GM23338 (cell line): ENCODE data around the gene STPG1. TPM values are rescaled to one million over a fixed set of nuclear protein-coding genes. Genes with fewer than 3 reads are reported as not detected.

Experiments
- ATAC-seq: fragments of 200-7000 bp; cut with Tn5 transposase; 3 replicates; pipeline ENCODE4 v1.9.1; 2020
- DNase-seq: peaks from one replicate; pipeline ENCODE4 v3.0.0-alpha.2; 2015; ENCODE audit warnings: low spot score
- H2AFZ ChIP-seq: fragments of 200-600 bp; sonication (generic); 2 replicates; pipeline ENCODE4 v1.8.0; 2016; ENCODE audit warnings: antibody characterized with exemption, mild to moderate bottlenecking, moderate library complexity
- H3F3A ChIP-seq: fragments of 200-600 bp; sonication (generic); replicated peaks from 2 replicates; pipeline ENCODE4 v1.8.0; 2017; ENCODE audit warnings: antibody characterized with exemption, mixed run types, low read depth
- H3K27ac ChIP-seq: fragments of 200-600 bp; sonication (generic); 2 replicates; pipeline ENCODE4 v1.6.1; 2016; ENCODE audit warnings: low read depth
- H3K27me3 ChIP-seq: fragments of 200-600 bp; sonication (generic); 2 replicates; pipeline ENCODE4 v1.8.0; 2016; ENCODE audit warnings: mild to moderate bottlenecking, mixed run types, moderate library complexity; ENCODE audit not compliant: insufficient read depth
- H3K36me3 ChIP-seq: fragments of 200-600 bp; sonication (generic); 2 replicates; pipeline ENCODE4 v1.8.0; 2016; ENCODE audit warnings: mild to moderate bottlenecking; ENCODE audit not compliant: insufficient read depth
- H3K4me1 ChIP-seq: fragments of 200-600 bp; sonication (generic); 2 replicates; pipeline ENCODE4 v1.8.0; 2016; ENCODE audit warnings: mild to moderate bottlenecking, moderate library complexity; ENCODE audit not compliant: insufficient read depth
- H3K4me2 ChIP-seq: fragments of 200-600 bp; sonication (generic); 2 replicates; pipeline ENCODE4 v1.7.1; 2017; ENCODE audit warnings: mixed run types
- H3K4me3 ChIP-seq: fragments of 200-600 bp; sonication (generic); 2 replicates; pipeline ENCODE4 v1.6.1; 2016; ENCODE audit warnings: mixed run types
- H3K79me2 ChIP-seq: fragments of 200-600 bp; sonication (generic); replicated peaks from 2 replicates; pipeline ENCODE4 v1.8.0; 2017; ENCODE audit warnings: mild to moderate bottlenecking; ENCODE audit not compliant: insufficient read depth
- H3K9me2 ChIP-seq: fragments of 200-600 bp; sonication (generic); 2 replicates; pipeline ENCODE4 v1.8.0; 2017; ENCODE audit not compliant: insufficient read depth
- H4K20me1 ChIP-seq: fragments of 200-600 bp; sonication (generic); replicated peaks from 2 replicates; pipeline ENCODE4 v1.8.0; 2017; ENCODE audit warnings: mild to moderate bottlenecking; ENCODE audit not compliant: insufficient read depth
- H3K27ac Mint-ChIP-seq: 2 replicates; pipeline ENCODE4 v1.8.0; 2020; ENCODE audit warnings: inconsistent platforms, mild to moderate bottlenecking, moderate library complexity, mixed read lengths
- H3K27me3 Mint-ChIP-seq: 3 replicates; pipeline ENCODE4 v1.8.0; 2022; ENCODE audit warnings: low read depth, mild to moderate bottlenecking, moderate library complexity, mixed read lengths, inconsistent platforms; ENCODE audit not compliant: insufficient read depth, poor library complexity
- H3K36me3 Mint-ChIP-seq: 3 replicates; pipeline ENCODE4 v1.8.0; 2021; ENCODE audit warnings: low read depth, mild to moderate bottlenecking, inconsistent platforms, moderate library complexity, mixed read lengths
- H3K4me1 Mint-ChIP-seq: 3 replicates; pipeline ENCODE4 v1.8.0; 2020; ENCODE audit warnings: mild to moderate bottlenecking, inconsistent platforms, mixed read lengths
- H3K4me3 Mint-ChIP-seq: 3 replicates; pipeline ENCODE4 v1.8.0; 2021; ENCODE audit warnings: moderate library complexity, mild to moderate bottlenecking, inconsistent platforms, mixed read lengths
- H3K9me3 Mint-ChIP-seq: 3 replicates; pipeline ENCODE4 v1.8.0; 2020; ENCODE audit warnings: moderate library complexity, mild to moderate bottlenecking, inconsistent platforms, mixed read lengths
- CREB1 ChIP-seq: fragments of 250-450 bp; sonication (Bioruptor Pico); IDR thresholded peaks from 2 replicates; pipeline ENCODE4 v1.5.0; 2020; ENCODE audit warnings: low read depth, mild to moderate bottlenecking, moderate library complexity
- CTCF ChIP-seq, 2 experiments: fragments of 200-600 bp in 1 of 2; sonication (generic) in 1 of 2; conservative IDR thresholded peaks; 2 replicates each; pipeline versions ENCODE4 v1.5.1 to v1.6.1; 2016 to 2017; ENCODE audit warnings: antibody characterized with exemption in 2 of 2, low read depth in 2 of 2, mild to moderate bottlenecking in 2 of 2, moderate library complexity in 1 of 2
- ETS1 ChIP-seq: IDR thresholded peaks from 2 replicates; pipeline ENCODE4 v1.6.1; 2016; ENCODE audit warnings: antibody characterized with exemption
- EZH2 ChIP-seq: fragments of 200-600 bp; sonication (generic); IDR thresholded peaks from one replicate; pipeline ENCODE4 v1.8.0; 2017; ENCODE audit warnings: antibody characterized with exemption, mild to moderate bottlenecking, low read depth; ENCODE audit not compliant: unreplicated experiment
- EZH2phosphoT487 ChIP-seq: fragments of 200-600 bp; sonication (generic); IDR thresholded peaks from one replicate; pipeline ENCODE4 v1.8.1; 2018; ENCODE audit warnings: antibody characterized with exemption; ENCODE audit not compliant: unreplicated experiment
- JUNB ChIP-seq: IDR thresholded peaks from one replicate; pipeline ENCODE4 v1.6.1; 2016; ENCODE audit warnings: antibody characterized with exemption; ENCODE audit not compliant: unreplicated experiment
- NANOG ChIP-seq: IDR thresholded peaks from 2 replicates; pipeline ENCODE4 v1.6.1; 2016; ENCODE audit warnings: antibody characterized with exemption, borderline replicate concordance
- POLR2AphosphoS5 ChIP-seq: IDR thresholded peaks from 2 replicates; pipeline ENCODE4 v1.6.1; 2016; ENCODE audit warnings: antibody characterized with exemption, low read depth
- REST ChIP-seq: IDR thresholded peaks from one replicate; pipeline ENCODE4 v1.6.1; 2018; ENCODE audit warnings: antibody characterized with exemption; ENCODE audit not compliant: unreplicated experiment
- STAT1 ChIP-seq: IDR thresholded peaks from one replicate; pipeline ENCODE4 v1.6.1; 2016; ENCODE audit warnings: antibody characterized with exemption; ENCODE audit not compliant: unreplicated experiment
- ZNF114 ChIP-seq: fragments of 250-450 bp; sonication (Bioruptor Pico); IDR thresholded peaks from 2 replicates; pipeline ENCODE4 v1.5.0; 2020; ENCODE audit warnings: mild to moderate bottlenecking, moderate library complexity
- ZNF331 ChIP-seq: fragments of 250-450 bp; sonication (Bioruptor Pico); IDR thresholded peaks from 2 replicates; pipeline ENCODE4 v1.5.0; 2020; ENCODE audit warnings: low read depth, mild to moderate bottlenecking, moderate library complexity
- ZNF462 ChIP-seq: fragments of 250-450 bp; sonication (Bioruptor Pico); IDR thresholded peaks from 2 replicates; pipeline ENCODE4 v1.5.0; 2020; ENCODE audit warnings: mild to moderate bottlenecking, moderate library complexity
- polyA plus RNA-seq: library from polyadenylated mRNA; unstranded; fragments of >200 nt; fragmentation: Nextera tagmentation; extraction: Ambion mirVana; gene quantifications from 2 replicates; pipeline ENCODE4 v1.2.1, GENCODE V29; 2016
- total RNA-seq: library from RNA; depleted of rRNA; stranded (reverse); fragments of >200 nt; shearing (Covaris generic); gene quantifications from 2 replicates; pipeline ENCODE4 v1.2.3, GENCODE V29; 2014

Gene STPG1
- total and polyA plus RNA-seq, 2 experiments from 2014 or later = 8.2 to 11.4 TPM

GRCh38 chr1:24389231-24389678, 24.3 kb downstream of the STPG1 start:
- ATAC-seq (no peak), DNase-seq (no peak)
- Histone ChIP-seq H3K4me2 (no peak overlapping the region), H3K9me2 (no peaks in the 10 kb centered on the region), H2AFZ (no peak overlapping the region), H3K79me2 (no peaks in the 10 kb centered on the region), H3K27ac (no peak overlapping the region), H3F3A (peaks cover 6% of the 10 kb centered on the region; the same call in 1 of the 2 replicates), H4K20me1 (no peaks in the 10 kb centered on the region), H3K4me3 (no peak overlapping the region), H3K4me1 (peaks cover 18% of the 10 kb centered on the region), H3K27me3 (no peaks in the 10 kb centered on the region), H3K36me3 (no peaks in the 10 kb centered on the region)
- no peak overlapping the region; the same call in 1 of the 2 replicates for H3K27ac Mint-ChIP-seq
- H3K27me3 Mint-ChIP-seq = peaks cover 14% of the 10 kb centered on the region
- no peak for TF ChIP-seq POLR2AphosphoS5
- no peak for TF ChIP-seq STAT1
- no peak for TF ChIP-seq EZH2
- no peak for TF ChIP-seq ZNF331 (CRISPR knock-in tag)
- TF ChIP-seq ZNF462 (CRISPR knock-in tag) = no peak
- TF ChIP-seq EZH2phosphoT487 = no peak
- TF ChIP-seq JUNB = no peak
- no peak for TF ChIP-seq CREB1 (CRISPR knock-in tag)
- TF ChIP-seq ZNF114 (CRISPR knock-in tag) = no peak
- TF ChIP-seq NANOG = no peak
- TF ChIP-seq CTCF (conservative IDR thresholded peaks at IDR 0.05; ENCODE audit: low read depth in 2 of 2) = no peak
- no peak for TF ChIP-seq REST
- TF ChIP-seq ETS1 = no peak
- peaks cover 30% of the 10 kb centered on the region for H3K4me1 Mint-ChIP-seq
- H3K4me3 Mint-ChIP-seq = no peak overlapping the region
- H3K9me3 Mint-ChIP-seq = no peaks in the 10 kb centered on the region; the same call in 2 of the 3 replicates
- peaks cover 3% of the 10 kb centered on the region; the same call in 1 of the 3 replicates for H3K36me3 Mint-ChIP-seq
